Activated effector memory CD4-positive, alpha-beta T cell treated with anti-CD3 and anti-CD28 coated beads, Interleukin-2, amount 50 U/mL, for 16 hours (primary cell): ENCODE results near the gene ADIPOR2.

Experiments used
- DNase-seq: peaks from one replicate; pipeline ENCODE4 v3.0.0-alpha.2; 2020

Gene ADIPOR2

GRCh38 chr12:1738446-1738845, 47.6 kb downstream of the ADIPOR2 start:
- DNase-seq = no peak

- no peak for DNase-seq
Measured at GRCh38 chr12:1739368-1739767, 48.5 kb downstream of the ADIPOR2 start.

GRCh38 chr12:1740161-1740948, 49.5 kb downstream of the ADIPOR2 start:
- DNase-seq = no peak

DNA sequence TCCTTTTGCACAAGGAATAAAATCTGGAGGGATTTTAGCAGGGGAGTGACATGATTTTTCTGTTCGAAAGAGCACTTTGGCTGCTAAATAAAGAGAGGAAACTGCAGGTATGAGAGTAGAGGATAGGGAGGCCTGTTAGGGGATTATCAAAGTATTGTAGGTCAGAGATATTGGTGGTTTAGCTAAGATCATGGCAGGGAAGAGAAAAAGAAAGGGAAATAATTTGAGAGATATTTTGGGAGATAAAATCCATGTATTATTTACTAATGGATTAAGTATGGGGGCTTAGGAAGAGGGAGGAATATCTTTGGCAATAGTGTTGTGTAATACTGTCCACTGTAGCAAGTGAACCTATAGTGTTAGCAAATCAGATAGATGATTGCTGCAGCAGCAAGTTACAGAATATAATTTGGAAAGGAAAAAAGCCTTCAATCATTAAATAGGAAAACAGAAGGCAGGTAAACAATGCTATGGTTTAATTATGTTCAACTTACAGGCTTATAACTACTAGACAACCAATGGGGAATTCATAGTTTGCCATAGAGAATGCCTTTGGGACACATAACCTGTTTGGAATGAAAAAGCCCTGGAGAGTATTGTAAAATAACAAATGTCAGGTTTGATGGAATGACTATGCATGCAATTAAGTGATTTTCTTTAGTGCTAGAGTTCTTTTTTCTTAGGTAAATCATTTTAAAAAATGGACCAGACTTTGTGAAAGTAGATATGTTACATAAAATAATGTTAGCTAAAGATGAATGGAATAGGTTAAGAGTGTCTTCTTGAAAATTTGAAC, 50.5 kb downstream of the ADIPOR2 start:
- DNase-seq = no peak

DNA sequence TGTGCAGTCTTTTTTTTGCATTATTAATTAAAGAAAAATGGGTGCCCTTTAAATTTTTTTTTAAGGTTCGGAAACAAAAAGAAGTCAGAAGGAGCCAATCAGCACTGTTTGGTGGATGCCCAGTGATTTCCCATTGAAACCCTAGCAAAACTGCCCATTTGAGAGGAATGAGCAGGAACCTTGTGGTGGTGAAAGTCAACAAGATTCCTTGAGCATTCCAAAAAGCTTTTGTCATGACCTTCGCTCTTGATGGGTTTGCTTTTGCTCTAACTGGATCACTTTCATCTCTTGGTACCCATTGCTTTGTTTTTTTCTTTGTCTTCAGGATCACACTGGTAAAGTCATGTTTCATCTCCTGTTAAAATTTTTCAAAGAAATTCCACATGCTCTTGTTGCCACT, 54.1 kb downstream of the ADIPOR2 start:
- no peak for DNase-seq

DNA sequence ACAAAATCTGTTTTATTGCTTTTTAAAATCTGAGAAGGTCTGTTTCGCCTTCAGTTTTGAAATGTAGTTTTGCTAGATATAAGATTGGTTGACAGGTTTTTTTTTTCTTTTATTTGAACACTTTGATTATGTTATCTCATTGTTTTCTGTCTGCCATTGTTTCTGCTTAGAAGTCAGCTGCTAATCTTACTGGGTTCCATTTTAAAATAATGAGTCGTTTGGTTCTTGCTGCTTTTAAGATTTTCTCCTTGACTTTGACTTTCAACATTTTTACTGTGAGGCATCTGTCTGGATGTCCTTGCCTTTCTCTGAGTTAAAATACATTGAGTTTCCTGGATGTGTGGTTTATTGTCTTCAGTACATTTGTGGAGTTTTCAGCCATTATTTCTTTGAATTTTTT, 56.7 kb downstream of the ADIPOR2 start:
- DNase-seq = no peak

GRCh38 chr12:1749019-1749418, 58.1 kb downstream of the ADIPOR2 start:
- DNase-seq = no peak

GRCh38 chr12:1750300-1750699, 59.4 kb downstream of the ADIPOR2 start:
- DNase-seq = no peak

DNA sequence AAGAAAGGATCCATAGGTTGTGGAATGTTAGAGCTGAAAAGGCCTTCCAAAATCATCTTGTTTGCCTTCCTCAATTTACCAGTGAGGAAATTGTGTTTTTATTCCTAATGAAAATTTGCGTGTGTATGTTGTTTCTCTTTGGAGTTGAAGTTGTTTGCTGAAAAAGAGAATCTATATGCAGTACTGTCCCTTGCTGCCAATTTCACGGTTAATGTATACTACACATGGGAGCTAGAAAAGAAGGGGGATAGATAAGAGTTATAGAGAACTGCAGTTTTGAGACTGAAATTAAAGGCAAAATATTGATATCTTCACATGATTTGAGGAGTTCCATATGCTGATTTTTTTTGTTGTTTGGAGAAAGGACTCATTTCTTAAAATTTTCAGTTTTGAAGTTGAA, 67.5 kb downstream of the ADIPOR2 start:
- no peak for DNase-seq

DNA sequence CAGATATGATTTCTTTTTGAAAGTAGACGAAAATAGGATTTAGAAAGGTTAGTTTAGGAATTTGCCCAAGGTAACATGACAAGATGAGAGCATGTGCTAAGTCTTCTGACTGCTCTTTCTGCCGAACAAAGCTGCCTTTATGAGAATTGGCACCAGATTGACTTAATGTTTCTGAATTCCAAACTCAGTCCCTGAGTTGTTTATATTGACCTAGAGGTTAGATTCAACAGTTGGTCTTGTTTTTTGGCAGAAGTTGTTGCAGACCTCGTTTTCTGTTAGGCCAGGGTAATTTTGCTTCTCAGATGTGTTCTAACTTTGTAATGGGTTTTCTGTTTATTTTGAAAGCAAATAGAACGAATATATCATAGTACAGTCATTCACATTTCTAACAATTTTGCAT, 68.0 kb downstream of the ADIPOR2 start:
- no peak for DNase-seq

- DNase-seq = no peak
Measured at GRCh38 chr12:1760566-1761382, 69.9 kb downstream of the ADIPOR2 start.

DNA sequence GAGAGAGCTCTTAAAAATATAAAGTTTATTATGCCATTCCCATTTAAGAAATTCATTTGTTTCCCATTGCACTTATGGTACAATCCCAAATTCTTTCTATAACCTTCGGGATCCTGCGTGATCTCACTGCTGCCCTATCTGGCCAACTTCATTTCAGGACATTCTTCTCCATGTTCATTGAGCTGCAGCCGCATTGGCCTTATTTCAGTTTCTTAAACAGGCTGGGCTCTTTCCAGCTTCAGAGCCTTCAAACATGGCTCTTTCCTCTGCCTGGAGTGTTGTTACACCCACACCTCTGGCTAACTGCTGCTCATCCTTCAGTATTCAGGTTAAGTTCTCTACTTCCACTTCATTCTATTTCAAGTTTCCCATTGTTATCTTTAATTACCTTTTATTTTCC, 71.0 kb downstream of the ADIPOR2 start:
- no peak for DNase-seq

DNA sequence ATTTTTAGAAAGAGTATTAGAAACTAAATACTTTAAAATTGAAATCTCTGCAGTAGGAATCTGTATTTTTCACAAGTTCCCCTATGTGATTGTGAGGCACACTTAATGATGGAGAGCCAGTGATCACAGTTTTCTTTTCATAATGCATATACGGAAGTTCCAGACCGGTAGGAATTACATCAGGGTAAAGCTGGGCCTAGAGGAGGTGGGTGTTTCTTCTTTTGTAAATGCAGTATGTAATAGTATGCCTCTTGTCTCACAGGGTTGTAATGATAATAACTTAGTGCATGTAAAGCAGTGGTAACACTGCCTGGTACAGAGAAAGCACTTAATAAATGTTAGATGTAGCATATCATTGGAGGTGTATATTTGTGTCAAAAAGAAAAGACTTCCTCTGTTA, 72.3 kb downstream of the ADIPOR2 start:
- DNase-seq = no peak

DNA sequence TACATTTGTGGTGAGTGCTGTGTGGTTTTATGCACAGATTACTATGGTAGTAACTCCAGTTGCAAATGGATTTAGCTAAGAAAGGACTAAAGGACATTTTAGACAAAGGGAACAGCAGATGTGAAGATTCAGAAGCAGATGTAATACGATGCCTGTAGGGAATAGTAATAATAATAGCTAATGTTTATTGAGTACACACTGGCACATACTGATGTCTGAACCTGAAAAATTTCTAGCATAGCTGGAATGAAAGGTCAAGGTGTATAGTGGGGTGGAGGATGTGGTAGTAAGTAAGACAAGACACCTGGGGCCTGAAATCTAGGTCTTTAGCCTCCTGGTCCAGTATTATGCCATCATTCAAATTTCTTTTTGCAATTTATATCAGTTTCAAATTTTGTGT, 75.2 kb downstream of the ADIPOR2 start:
- DNase-seq = no peak

GRCh38 chr12:1767407-1768090, 76.7 kb downstream of the ADIPOR2 start:
- DNase-seq = no peak

- no peak for DNase-seq
Measured at GRCh38 chr12:1768615-1769014, 77.7 kb downstream of the ADIPOR2 start.

DNA sequence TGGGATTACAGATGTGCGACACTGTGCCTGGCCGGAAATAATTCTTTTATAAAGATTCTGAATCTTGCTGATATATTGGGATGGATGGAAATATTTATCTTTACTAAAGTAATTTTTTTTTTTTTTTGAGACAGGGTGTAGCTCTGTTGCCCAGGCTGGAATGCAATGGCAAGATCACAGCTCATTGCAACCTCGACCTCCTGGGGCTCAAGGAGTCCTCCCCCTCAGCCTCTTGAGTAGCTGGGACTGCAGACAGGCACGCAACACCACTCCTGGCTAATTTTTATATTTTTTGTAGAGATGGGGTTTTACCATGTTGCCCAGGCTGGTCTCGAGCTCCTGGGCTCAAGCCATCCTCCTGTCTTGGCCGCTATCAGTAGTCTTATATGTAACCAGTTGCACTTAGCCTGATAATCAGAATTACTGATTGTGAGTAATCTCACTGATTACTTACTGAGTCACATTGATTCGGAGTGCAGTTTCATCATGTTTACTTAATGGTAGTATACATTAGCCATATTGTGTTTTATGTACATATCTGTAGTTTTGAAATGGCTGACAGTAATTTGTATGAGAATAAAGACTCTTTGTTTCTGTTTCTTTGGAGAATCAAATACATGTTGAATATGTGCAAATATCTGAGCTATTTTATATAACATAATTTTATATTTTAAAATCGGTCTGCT, 79.1 kb downstream of the ADIPOR2 start:
- DNase-seq = no peak

- no peak for DNase-seq
Measured at GRCh38 chr12:1773937-1774655, 83.2 kb downstream of the ADIPOR2 start.

- no peak for DNase-seq
Measured at GRCh38 chr12:1776170-1776921, 85.5 kb downstream of the ADIPOR2 start.

DNA sequence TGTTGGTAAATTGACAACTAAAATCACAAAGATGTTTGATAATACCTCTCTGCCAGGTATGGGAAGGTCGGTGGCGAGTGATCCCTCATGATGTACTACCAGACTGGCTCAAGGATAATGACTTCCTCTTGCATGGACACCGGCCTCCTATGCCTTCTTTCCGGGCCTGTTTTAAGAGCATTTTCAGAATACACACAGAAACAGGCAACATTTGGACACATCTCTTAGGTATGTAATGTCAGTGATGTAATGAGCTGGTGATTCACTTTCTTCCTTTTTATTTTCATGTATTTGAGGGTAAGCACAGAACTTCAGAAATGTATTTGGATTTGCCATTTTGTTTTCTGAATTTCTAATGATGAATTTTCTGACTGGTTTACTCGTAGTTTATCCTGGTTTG, 86.9 kb downstream of the ADIPOR2 start:
- DNase-seq = no peak

GRCh38 chr12:1778911-1779310, 88.0 kb downstream of the ADIPOR2 start:
- DNase-seq = no peak
